HCT116 (cell line): ENCODE measurements around the gene ETFA. TPM values are rescaled to one million over a fixed set of nuclear protein-coding genes. Genes with fewer than 3 reads are reported as not detected.

Experiments
- ATAC-seq: fragments of 200-7000 bp; cut with Tn5 transposase; 2 replicates; pipeline ENCODE4 v1.9.1; 2020; ENCODE audit warnings: mild to moderate bottlenecking, moderate library complexity
- BruUV-seq: library from RNA; stranded (reverse); fragments of 400-500 nt; replicated peaks from 2 replicates; lab custom pipeline; 2021; lab: Mats Ljungman, UMichigan
- CTCF ChIA-PET: fragments of 300-600 bp; sonication (Branson Sonifier 250); formaldehyde crosslinking; loops from one replicate; lab custom pipeline; 2021; ENCODE audit warnings: antibody characterized with exemption; lab: Charles Lee
- POLR2A ChIA-PET: fragments of 300-600, 350-600 bp; sonication (Branson Sonifier 250); formaldehyde crosslinking; loops from one replicate; lab custom pipeline; 2021; ENCODE audit warnings: antibody characterized with exemption; lab: Charles Lee
- RAD21 ChIA-PET, 2 experiments: fragments of 300-600 bp; sonication (Branson Sonifier 250); formaldehyde crosslinking; loops; one replicate each; lab custom pipeline; 2023; ENCODE audit warnings: low total read pairs in 2 of 2; ENCODE audit not compliant: uncharacterized antibody in 2 of 2, unreplicated experiment in 2 of 2, low non-redundant PET in 1 of 2; lab: Charles Lee
- DNase-seq: peaks from one replicate; pipeline ENCODE4 v3.0.0-alpha.2; 2010; ENCODE audit warnings: low read depth, low spot score
- H2AFZ ChIP-seq: fragments of 200-600 bp; shearing (Covaris generic), sonication (generic); 2 replicates; pipeline ENCODE4 v1.6.1; 2017; ENCODE audit warnings: low read depth, mixed run types, mixed read lengths, antibody characterized with exemption, low read length; ENCODE audit not compliant: poor library complexity, severe bottlenecking
- H3K27ac ChIP-seq: 2 replicates; pipeline ENCODE4 v1.5.1; 2012; ENCODE audit warnings: low read depth, low read length
- H3K27me3 ChIP-seq: fragments of 200-600 bp; sonication (generic); 2 replicates; pipeline ENCODE4 v1.6.1; 2016; ENCODE audit warnings: mixed run types, low read length, mixed read lengths; ENCODE audit not compliant: insufficient read depth
- H3K36me3 ChIP-seq, 2 experiments: fragments of 200-500 bp in 1 of 2; fragments of 200-600 bp in 1 of 2; sonication (Bioruptor generic) in 1 of 2; sonication (generic) in 1 of 2; 2 replicates each; pipeline versions ENCODE4 v1.5.1 to v1.6.1; 2014 to 2016; ENCODE audit warnings: low read length in 2 of 2, inconsistent platforms in 1 of 2, mixed read lengths in 1 of 2, mixed run types in 1 of 2; ENCODE audit not compliant: insufficient read depth in 2 of 2, control insufficient read depth in 1 of 2
- H3K4me1 ChIP-seq, 2 experiments: fragments of 200-600 bp in 1 of 2; sonication (generic) in 1 of 2; 2 replicates each; pipeline versions ENCODE4 v1.5.1 to v1.6.1; 2012 to 2017; ENCODE audit warnings: low read length in 2 of 2, inconsistent platforms in 1 of 2, mild to moderate bottlenecking in 1 of 2, mixed read lengths in 1 of 2, mixed run types in 1 of 2, moderate library complexity in 1 of 2; ENCODE audit not compliant: insufficient read depth in 2 of 2, control insufficient read depth in 1 of 2
- H3K4me2 ChIP-seq: fragments of 200-600 bp; sonication (generic); 2 replicates; pipeline ENCODE4 v1.6.1; 2017; ENCODE audit warnings: mixed run types, low read length, mixed read lengths
- H3K4me3 ChIP-seq, 2 experiments: fragments of 200-600 bp in 1 of 2; sonication (generic) in 1 of 2; replicated peaks in 1 of 2; 2 replicates each; pipeline ENCODE4 v1.5.1; 2011 to 2016; ENCODE audit warnings: low read length in 2 of 2, control low read depth in 1 of 2, low read depth in 1 of 2, mild to moderate bottlenecking in 1 of 2, mixed read lengths in 1 of 2, mixed run types in 1 of 2
- H3K79me2 ChIP-seq: fragments of 200-600 bp; sonication (generic); 2 replicates; pipeline ENCODE4 v1.6.1; 2017; ENCODE audit warnings: mild to moderate bottlenecking, mixed run types, low read length, moderate library complexity, mixed read lengths; ENCODE audit not compliant: insufficient read depth
- H3K9ac ChIP-seq: fragments of 200-600 bp; sonication (generic); 2 replicates; pipeline ENCODE4 v1.6.1; 2016; ENCODE audit warnings: low read length, mixed read lengths
- H3K9me2 ChIP-seq: fragments of 200-600 bp; sonication (generic), shearing (Covaris generic); 2 replicates; pipeline ENCODE4 v1.6.1; 2017; ENCODE audit warnings: mixed run types, mild to moderate bottlenecking, moderate library complexity; ENCODE audit not compliant: insufficient read depth
- H3K9me3 ChIP-seq, 2 experiments: fragments of 200-500 bp in 1 of 2; fragments of 200-600 bp in 1 of 2; sonication (Bioruptor generic) in 1 of 2; sonication (generic) in 1 of 2; 2 replicates each; pipeline ENCODE4 v1.6.1; 2014 to 2017; ENCODE audit warnings: low read length in 2 of 2, mixed read lengths in 2 of 2, inconsistent platforms in 1 of 2, low read depth in 1 of 2, mild to moderate bottlenecking in 1 of 2, mixed run types in 1 of 2, moderate library complexity in 1 of 2; ENCODE audit not compliant: control insufficient read depth in 1 of 2, insufficient read depth in 1 of 2
- H4K20me1 ChIP-seq: fragments of 200-600 bp; sonication (generic), shearing (Covaris generic); 2 replicates; pipeline ENCODE4 v1.6.1; 2017; ENCODE audit warnings: mixed run types, mild to moderate bottlenecking, moderate library complexity; ENCODE audit not compliant: insufficient read depth
- EGR1 ChIP-seq: IDR thresholded peaks from 2 replicates; pipeline ENCODE4 v1.6.1; 2012; ENCODE audit warnings: low read depth
- ELF1 ChIP-seq: IDR thresholded peaks from 2 replicates; pipeline ENCODE4 v1.6.1; 2012; ENCODE audit warnings: low read depth, borderline replicate concordance
- EZH2 ChIP-seq: fragments of 200-600 bp; sonication (generic); IDR thresholded peaks from 2 replicates; pipeline ENCODE4 v1.6.1; 2017; ENCODE audit warnings: antibody characterized with exemption, mixed run types
- EZH2phosphoT487 ChIP-seq: fragments of 200-600 bp; IDR thresholded peaks from 2 replicates; pipeline ENCODE4 v1.6.1; 2018; ENCODE audit warnings: antibody characterized with exemption, borderline replicate concordance
- JUND ChIP-seq: IDR thresholded peaks from 2 replicates; pipeline ENCODE4 v1.6.1; 2012
- RAD21 ChIP-seq: IDR thresholded peaks from 2 replicates; pipeline ENCODE4 v1.6.1; 2012; ENCODE audit warnings: low read depth, mild to moderate bottlenecking
- SIN3A ChIP-seq: IDR thresholded peaks from 2 replicates; pipeline ENCODE4 v1.6.1; 2012; ENCODE audit warnings: low read depth
- TCF7L2 ChIP-seq: IDR thresholded peaks from 2 replicates; pipeline ENCODE4 v1.7.0; 2011; ENCODE audit warnings: borderline replicate concordance, inconsistent platforms; ENCODE audit not compliant: insufficient read depth, insufficient read length; ENCODE audit errors: extremely low read depth
- YY1 ChIP-seq: IDR thresholded peaks from 2 replicates; pipeline ENCODE4 v1.6.1; 2011; ENCODE audit warnings: low read length, low read depth, moderate library complexity, mild to moderate bottlenecking; ENCODE audit not compliant: insufficient replicate concordance; ENCODE audit errors: extremely low read depth
- intact Hi-C: fragments of 100-400 bp; cut with micrococcal nuclease; formaldehyde crosslinking; loops from 2 replicates; pipeline ENCODE4 v1.10.0; 2022
- total RNA-seq: library from RNA; stranded (reverse); gene quantifications from one replicate; pipeline ENCODE4 v1.2.1, GENCODE V29; 2021; ENCODE audit not compliant: unreplicated experiment
- TF ChIP-seq, protein P1 (sequence below), 3 experiments: fragments of 200-600 bp in 1 of 3; sonication (generic) in 1 of 3; IDR thresholded peaks in 2 of 3; conservative IDR thresholded peaks in 1 of 3; 2 replicates each; pipeline ENCODE4 v1.5.1; 2012 to 2017; ENCODE audit warnings: low read depth in 2 of 3, low read length in 2 of 3, antibody characterized with exemption in 1 of 3, borderline replicate concordance in 1 of 3, control low read depth in 1 of 3, mild to moderate bottlenecking in 1 of 3, mixed read lengths in 1 of 3, mixed run types in 1 of 3, moderate library complexity in 1 of 3; ENCODE audit not compliant: insufficient read depth in 1 of 3
- TF ChIP-seq, protein P2 (sequence below): IDR thresholded peaks from 2 replicates; pipeline ENCODE4 v1.6.1; 2012
- TF ChIP-seq, protein P3 (sequence below): IDR thresholded peaks from 2 replicates; pipeline ENCODE4 v1.6.1; 2011; ENCODE audit warnings: mild to moderate bottlenecking, low read length, moderate library complexity; ENCODE audit not compliant: insufficient replicate concordance; ENCODE audit errors: extremely low read depth

The ETFA gene
- total RNA-seq, 1 experiment from 2014 or later: 144 TPM

DNA sequence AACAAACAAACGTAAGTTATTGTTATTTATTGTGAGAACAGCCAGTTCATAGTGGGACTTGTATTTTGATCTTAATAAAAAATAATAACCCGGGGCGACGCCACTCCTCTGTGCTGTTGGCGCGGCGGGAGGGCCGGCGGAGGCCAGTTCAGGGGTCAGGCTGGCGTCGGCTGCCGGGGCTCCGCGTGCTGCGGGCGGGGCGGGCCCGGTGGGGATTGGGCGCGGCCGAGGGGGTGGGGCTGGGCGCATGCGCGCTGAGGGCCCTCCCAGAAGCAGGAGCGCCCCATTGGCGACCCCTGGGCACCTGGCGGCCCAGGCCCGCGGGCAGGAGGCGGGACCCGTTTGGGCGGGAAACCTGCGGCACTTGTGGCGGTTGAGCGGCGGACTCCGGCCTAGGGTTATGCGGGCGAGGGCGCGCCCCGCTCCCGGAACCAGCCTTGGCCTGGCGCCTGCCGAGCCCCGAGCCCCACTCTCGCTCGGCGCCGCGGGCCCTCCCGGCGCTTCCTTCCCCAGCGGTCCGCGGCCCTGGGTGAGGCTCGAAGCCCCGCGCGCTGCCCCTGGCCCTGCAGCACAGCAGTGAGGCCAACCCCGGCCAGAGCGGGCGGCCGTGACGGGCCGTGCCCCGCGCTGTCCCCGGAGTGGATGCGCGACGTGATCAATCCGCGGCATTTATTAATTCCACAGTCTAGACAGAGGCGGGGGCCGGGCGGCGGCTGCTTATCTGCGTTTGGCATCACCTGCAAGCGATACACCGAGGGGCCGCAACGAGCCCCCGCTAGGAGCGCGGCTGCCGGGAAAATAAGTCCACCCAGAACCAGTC, 31.3 kb upstream of the ETFA start (continued):
- TF ChIP-seq, protein P1, sequence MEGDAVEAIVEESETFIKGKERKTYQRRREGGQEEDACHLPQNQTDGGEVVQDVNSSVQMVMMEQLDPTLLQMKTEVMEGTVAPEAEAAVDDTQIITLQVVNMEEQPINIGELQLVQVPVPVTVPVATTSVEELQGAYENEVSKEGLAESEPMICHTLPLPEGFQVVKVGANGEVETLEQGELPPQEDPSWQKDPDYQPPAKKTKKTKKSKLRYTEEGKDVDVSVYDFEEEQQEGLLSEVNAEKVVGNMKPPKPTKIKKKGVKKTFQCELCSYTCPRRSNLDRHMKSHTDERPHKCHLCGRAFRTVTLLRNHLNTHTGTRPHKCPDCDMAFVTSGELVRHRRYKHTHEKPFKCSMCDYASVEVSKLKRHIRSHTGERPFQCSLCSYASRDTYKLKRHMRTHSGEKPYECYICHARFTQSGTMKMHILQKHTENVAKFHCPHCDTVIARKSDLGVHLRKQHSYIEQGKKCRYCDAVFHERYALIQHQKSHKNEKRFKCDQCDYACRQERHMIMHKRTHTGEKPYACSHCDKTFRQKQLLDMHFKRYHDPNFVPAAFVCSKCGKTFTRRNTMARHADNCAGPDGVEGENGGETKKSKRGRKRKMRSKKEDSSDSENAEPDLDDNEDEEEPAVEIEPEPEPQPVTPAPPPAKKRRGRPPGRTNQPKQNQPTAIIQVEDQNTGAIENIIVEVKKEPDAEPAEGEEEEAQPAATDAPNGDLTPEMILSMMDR (IDR thresholded peaks at IDR 0.05 in 2 of 3, conservative IDR thresholded peaks at IDR 0.05 in 1 of 3; ENCODE audit: borderline replicate concordance in 1 of 3, insufficient read depth in 1 of 3, low read depth in 2 of 3, low read length in 2 of 3): no peak
- no peak for TF ChIP-seq RAD21
- TF ChIP-seq EZH2phosphoT487: no peak
- no peak for TF ChIP-seq EGR1
- TF ChIP-seq, protein P2, sequence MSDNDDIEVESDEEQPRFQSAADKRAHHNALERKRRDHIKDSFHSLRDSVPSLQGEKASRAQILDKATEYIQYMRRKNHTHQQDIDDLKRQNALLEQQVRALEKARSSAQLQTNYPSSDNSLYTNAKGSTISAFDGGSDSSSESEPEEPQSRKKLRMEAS: no peak
- no peak for TF ChIP-seq YY1

DNA sequence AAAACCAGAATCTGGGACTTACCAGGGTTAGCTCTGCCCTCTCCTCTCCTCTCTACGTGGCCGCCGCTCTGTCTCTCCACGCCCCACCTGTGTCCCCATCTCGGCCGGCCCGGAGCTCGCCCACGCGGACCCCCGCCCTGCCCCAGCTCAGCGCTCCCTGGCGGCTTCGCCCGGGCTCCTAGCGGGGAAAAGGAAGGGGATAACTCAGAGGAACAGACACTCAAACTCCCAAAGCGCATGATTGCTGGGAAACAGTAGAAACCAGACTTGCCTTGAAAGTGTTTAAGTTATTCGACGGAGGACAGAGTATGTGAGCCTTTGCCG, 30.8 kb upstream of the ETFA start:
- Histone ChIP-seq H2AFZ (no peak overlapping the region), H3K79me2 (peaks cover 7% of the 10 kb centered on the region), H3K36me3 (peaks cover 0 to 4% of the 10 kb centered on the region in 2 experiments; a peak in 2 of 4 replicates), H3K27me3 (no peaks in the 10 kb centered on the region), H3K27ac (no peak overlapping the region), H4K20me1 (no peaks in the 10 kb centered on the region), H3K9me3 (no peaks in the 10 kb centered on the region), H3K4me3 (no peak overlapping the region), H3K4me1 (peaks cover 8 to 14% of the 10 kb centered on the region in 2 experiments; a peak in 3 of 4 replicates), H3K4me2 (no peak overlapping the region), H3K9ac (no peak overlapping the region), H3K9me2 (no peaks in the 10 kb centered on the region)
- ChIA-PET RAD21 (no interaction called here), CTCF (no interaction called here), POLR2A (no interaction called here)
- DNase-seq: no peak
- no TSS peak for BruUV-seq
- ATAC-seq: no peak
- intact Hi-C loops: no loop called here
- TF ChIP-seq, protein P2: no peak
- TF ChIP-seq, protein P3, sequence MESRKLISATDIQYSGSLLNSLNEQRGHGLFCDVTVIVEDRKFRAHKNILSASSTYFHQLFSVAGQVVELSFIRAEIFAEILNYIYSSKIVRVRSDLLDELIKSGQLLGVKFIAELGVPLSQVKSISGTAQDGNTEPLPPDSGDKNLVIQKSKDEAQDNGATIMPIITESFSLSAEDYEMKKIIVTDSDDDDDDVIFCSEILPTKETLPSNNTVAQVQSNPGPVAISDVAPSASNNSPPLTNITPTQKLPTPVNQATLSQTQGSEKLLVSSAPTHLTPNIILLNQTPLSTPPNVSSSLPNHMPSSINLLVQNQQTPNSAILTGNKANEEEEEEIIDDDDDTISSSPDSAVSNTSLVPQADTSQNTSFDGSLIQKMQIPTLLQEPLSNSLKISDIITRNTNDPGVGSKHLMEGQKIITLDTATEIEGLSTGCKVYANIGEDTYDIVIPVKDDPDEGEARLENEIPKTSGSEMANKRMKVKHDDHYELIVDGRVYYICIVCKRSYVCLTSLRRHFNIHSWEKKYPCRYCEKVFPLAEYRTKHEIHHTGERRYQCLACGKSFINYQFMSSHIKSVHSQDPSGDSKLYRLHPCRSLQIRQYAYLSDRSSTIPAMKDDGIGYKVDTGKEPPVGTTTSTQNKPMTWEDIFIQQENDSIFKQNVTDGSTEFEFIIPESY: no peak
- TF ChIP-seq TCF7L2 (no peak), EZH2 (no peak), JUND (no peak), ELF1 (no peak), SIN3A (no peak)
